Suprapubic skin (tissue), 4 donors: ENCODE measurements around the gene CALCR. TPM values are rescaled to one million over a fixed set of nuclear protein-coding genes. Genes with fewer than 3 reads are reported as not detected.

Experiments
- DNase-seq, 2 donors: peaks; one replicate each; pipeline ENCODE4 v3.0.0-alpha.2; 2019; ENCODE audit warnings: low spot score in 2 of 2
- H3K27ac ChIP-seq: fragments of 200-600 bp; sonication (generic); one replicate; pipeline ENCODE4 v1.5.1; 2019
- H3K27me3 ChIP-seq: fragments of 200-600 bp; sonication (generic); one replicate; pipeline ENCODE4 v1.5.1; 2019
- H3K36me3 ChIP-seq: fragments of 200-600 bp; sonication (generic); one replicate; pipeline ENCODE4 v1.5.1; 2019
- H3K4me1 ChIP-seq: fragments of 200-600 bp; sonication (generic); one replicate; pipeline ENCODE4 v1.5.1; 2019
- H3K4me3 ChIP-seq: fragments of 200-600 bp; sonication (generic); one replicate; pipeline ENCODE4 v1.5.1; 2019; ENCODE audit warnings: mild to moderate bottlenecking
- H3K9me3 ChIP-seq: fragments of 200-600 bp; sonication (generic); one replicate; pipeline ENCODE4 v1.5.1; 2019
- CTCF ChIP-seq, 2 donors: fragments of 200-600 bp in 1 of 2; fragments of 450-650 bp in 1 of 2; sonication (generic) in 1 of 2; IDR thresholded peaks; one replicate each; pipeline ENCODE4 v1.5.1; 2016 to 2019; ENCODE audit warnings: antibody characterized with exemption in 2 of 2, mild to moderate bottlenecking in 1 of 2, moderate library complexity in 1 of 2
- EP300 ChIP-seq: sonication (generic); formaldehyde crosslinking; IDR thresholded peaks from one replicate; pipeline ENCODE4 v1.6.1; 2017; ENCODE audit warnings: antibody characterized with exemption
- POLR2A ChIP-seq, 2 donors: fragments of 450-650 bp; IDR thresholded peaks; one replicate each; pipeline ENCODE4 v1.6.1; 2017; ENCODE audit warnings: antibody characterized with exemption in 2 of 2, mild to moderate bottlenecking in 2 of 2, moderate library complexity in 2 of 2
- POLR2AphosphoS5 ChIP-seq, 3 donors: sonication (generic); formaldehyde crosslinking; IDR thresholded peaks; one replicate each; pipeline ENCODE4 v1.6.1; 2017; ENCODE audit warnings: antibody characterized with exemption in 3 of 3
- WGBS: methylation state at CpG from one replicate; pipeline ENCODE4 v1.1.5; 2018; 5-methylcytosine and 5-hydroxymethylcytosine counted together
- total RNA-seq, 4 donors: library from RNA; depleted of rRNA; stranded (reverse); fragments of >200 nt; gene quantifications; one replicate each; pipeline ENCODE4 v1.1.0, GENCODE V29; 2016

The CALCR gene
- total RNA-seq, 4 donors from 2014 or later = not detected

- no peaks in the 10 kb centered on the region for H3K4me1 ChIP-seq
- H3K9me3 ChIP-seq = no peaks in the 10 kb centered on the region
- no peak overlapping the region for H3K4me3 ChIP-seq
- H3K27ac ChIP-seq = no peak overlapping the region
- H3K36me3 ChIP-seq = no peaks in the 10 kb centered on the region
- H3K27me3 ChIP-seq = no peaks in the 10 kb centered on the region
- WGBS = 92% methylated on average over 15 of the region's 15 CpGs
- DNase-seq = no peak
- TF ChIP-seq CTCF (IDR thresholded peaks at IDR 0.05) (no peak), POLR2A (IDR thresholded peaks at IDR 0.05) (no peak), EP300 (no peak), POLR2AphosphoS5 (IDR thresholded peaks at IDR 0.05) (no peak)
Observed at GRCh38 chr7:93426155-93426696, 148.3 kb downstream of the CALCR start.

GRCh38 chr7:93414574-93414973 is 159.9 kb downstream of the CALCR start:
- no peak overlapping the region for H3K27ac ChIP-seq
- no peak overlapping the region for H3K4me3 ChIP-seq
- TF ChIP-seq POLR2A (IDR thresholded peaks at IDR 0.05) = no peak
- no peak for TF ChIP-seq EP300
- no peaks in the 10 kb centered on the region for H3K9me3 ChIP-seq
- no peaks in the 10 kb centered on the region for H3K36me3 ChIP-seq
- no peak for DNase-seq
- no peaks in the 10 kb centered on the region for H3K27me3 ChIP-seq
- no peaks in the 10 kb centered on the region for H3K4me1 ChIP-seq

GRCh38 chr7:93409324-93409723 is 165.2 kb downstream of the CALCR start:
- no peaks in the 10 kb centered on the region for H3K36me3 ChIP-seq
- DNase-seq = no peak
- no peak overlapping the region for H3K4me3 ChIP-seq
- no peak overlapping the region for H3K27ac ChIP-seq
- no peak for TF ChIP-seq POLR2AphosphoS5 (IDR thresholded peaks at IDR 0.05)
- no peaks in the 10 kb centered on the region for H3K9me3 ChIP-seq
- WGBS = 68% methylated on average over 3 of the region's 3 CpGs
- no peaks in the 10 kb centered on the region for H3K27me3 ChIP-seq
- H3K4me1 ChIP-seq = no peaks in the 10 kb centered on the region

- no peaks in the 10 kb centered on the region for H3K9me3 ChIP-seq
- WGBS = 86% methylated on average over 5 of the region's 5 CpGs
- H3K27me3 ChIP-seq = no peaks in the 10 kb centered on the region
Observed at GRCh38 chr7:93407239-93407638, 167.3 kb downstream of the CALCR start.

GRCh38 chr7:93402944-93403343 is 171.6 kb downstream of the CALCR start:
- WGBS = 85% methylated on average over 5 of the region's 5 CpGs
- Histone ChIP-seq H3K27ac (no peak overlapping the region), H3K4me1 (no peaks in the 10 kb centered on the region), H3K27me3 (no peaks in the 10 kb centered on the region), H3K36me3 (no peaks in the 10 kb centered on the region), H3K9me3 (no peaks in the 10 kb centered on the region), H3K4me3 (no peak overlapping the region)
- no peak for DNase-seq
- TF ChIP-seq CTCF (IDR thresholded peaks at IDR 0.05) = no peak

More at GRCh38 chr7:93407239-93407638, 167.3 kb downstream of the CALCR start:
- Histone ChIP-seq H3K4me1 (no peaks in the 10 kb centered on the region), H3K4me3 (no peak overlapping the region), H3K27ac (no peak overlapping the region), H3K36me3 (no peaks in the 10 kb centered on the region)
- DNase-seq = no peak
- no peak for TF ChIP-seq EP300
- TF ChIP-seq CTCF (IDR thresholded peaks at IDR 0.05) = no peak
- no peak for TF ChIP-seq POLR2A (IDR thresholded peaks at IDR 0.05)
- TF ChIP-seq POLR2AphosphoS5 (IDR thresholded peaks at IDR 0.05) = no peak

GRCh38 chr7:93399642-93400041 is 174.9 kb downstream of the CALCR start:
- Histone ChIP-seq H3K9me3 (no peaks in the 10 kb centered on the region), H3K27ac (no peak overlapping the region), H3K27me3 (no peaks in the 10 kb centered on the region), H3K4me3 (no peak overlapping the region), H3K36me3 (no peaks in the 10 kb centered on the region), H3K4me1 (no peaks in the 10 kb centered on the region)
- TF ChIP-seq POLR2A (IDR thresholded peaks at IDR 0.05) = no peak
- TF ChIP-seq EP300 = no peak
- no peak for TF ChIP-seq POLR2AphosphoS5 (IDR thresholded peaks at IDR 0.05)
- no peak for TF ChIP-seq CTCF (IDR thresholded peaks at IDR 0.05)
- DNase-seq = no peak
- 86% methylated on average over 3 of the region's 3 CpGs for WGBS
